ENCODE data around the gene LLGL2. TPM values are rescaled to one million over a fixed set of nuclear protein-coding genes. Genes with fewer than 3 reads are reported as not detected.

The LLGL2 gene
- total RNA-seq, 1 donor from 2014 or later: 90.6 TPM

- no peak for TF ChIP-seq CTCF (conservative IDR thresholded peaks at IDR 0.05)
- no peak for DNase-seq (ENCODE audit: extremely low spot score, unreplicated experiment)
- H3K9me3 Mint-ChIP-seq: no peaks in the 10 kb centered on the region
Observed at GRCh38 chr17:75584849-75585175, 59.3 kb downstream of the LLGL2 start.

GRCh38 chr17:75587675-75588595, 62.4 kb downstream of the LLGL2 start, which contains the start of gene MYO15B:
Gene MYO15B, plus strand, starts transcription at chr17:75587800. Its CDS starts 258 bp downstream, at chr17:75588058.
- Mint-ChIP-seq H3K4me3 (peak within 1 kb of the TSS; percentile 41), H3K9me3 (no peaks in the 10 kb centered on the region), H3K36me3 (no peaks in the 10 kb centered on the region), H3K27ac (no peak within 1 kb of the TSS), H3K27me3 (peaks cover 32% of the 10 kb centered on the region), H3K4me1 (ENCODE audit: unreplicated experiment) (no peaks in the 10 kb centered on the region)
- peak; percentile 63 for TF ChIP-seq CTCF (conservative IDR thresholded peaks at IDR 0.05)
- no peak for DNase-seq (ENCODE audit: extremely low spot score, unreplicated experiment)

More at GRCh38 chr17:75584849-75585175, 59.3 kb downstream of the LLGL2 start:
- Mint-ChIP-seq H3K36me3 (no peaks in the 10 kb centered on the region), H3K27me3 (peaks cover 32% of the 10 kb centered on the region), H3K4me3 (no peak overlapping the region), H3K4me1 (ENCODE audit: unreplicated experiment) (no peaks in the 10 kb centered on the region), H3K27ac (no peak overlapping the region)

GRCh38 chr17:75588596-75589011, 63.1 kb downstream of the LLGL2 start:
- Mint-ChIP-seq H3K9me3 (no peaks in the 10 kb centered on the region), H3K36me3 (no peaks in the 10 kb centered on the region), H3K4me3 (no peak overlapping the region), H3K27me3 (peaks cover 32% of the 10 kb centered on the region), H3K27ac (no peak overlapping the region), H3K4me1 (ENCODE audit: unreplicated experiment) (no peaks in the 10 kb centered on the region)
- TF ChIP-seq CTCF (conservative IDR thresholded peaks at IDR 0.05): no peak
- no peak for DNase-seq (ENCODE audit: extremely low spot score, unreplicated experiment)

GRCh38 chr17:75589012-75589918, 63.8 kb downstream of the LLGL2 start:
- H3K36me3 Mint-ChIP-seq: no peaks in the 10 kb centered on the region

More at GRCh38 chr17:75589012-75589918, 63.8 kb downstream of the LLGL2 start:
- peak; percentile 79 for TF ChIP-seq CTCF (conservative IDR thresholded peaks at IDR 0.05)
- Mint-ChIP-seq H3K4me1 (ENCODE audit: unreplicated experiment) (no peaks in the 10 kb centered on the region), H3K4me3 (peak overlapping the region; percentile 75), H3K27me3 (peaks cover 31% of the 10 kb centered on the region), H3K27ac (no peak overlapping the region), H3K9me3 (no peaks in the 10 kb centered on the region)
- peak; percentile 98 for DNase-seq (ENCODE audit: extremely low spot score, unreplicated experiment)

All from type B pancreatic cell (in vitro differentiated cells).